OCI-LY1 (cell line): ENCODE data around the gene TMEM9B.

Experiments used
- CTCF ChIP-seq: fragments of 200-600 bp; sonication (generic), shearing (Covaris generic); IDR thresholded peaks from 2 replicates; pipeline ENCODE4 v1.5.1; 2017; ENCODE audit warnings: mild to moderate bottlenecking, antibody characterized with exemption, low read length, moderate library complexity, mixed read lengths
- EZH2 ChIP-seq: fragments of 200-600 bp; sonication (generic), shearing (Covaris generic); IDR thresholded peaks from 2 replicates; pipeline ENCODE4 v1.8.0; 2017; ENCODE audit warnings: borderline replicate concordance, mixed run types, mild to moderate bottlenecking, antibody characterized with exemption, low read length, moderate library complexity, mixed read lengths

GRCh38 chr11:9002920-9003572 lies 38.8 kb upstream of the TMEM9B start:
- TF ChIP-seq CTCF (no peak), EZH2 (no peak)
